HG03103 (cell line): ENCODE measurements around the gene FAM200A.
"Not testable (repeated sequence)": the region's sequence is repeated elsewhere in the genome, so short reads cannot be mapped to it uniquely, and the experiment has no call there.

ENCODE experiments used
- ATAC-seq: cut with Tn5 transposase; IDR thresholded peaks from one replicate; pipeline ENCODE4 v1.9.1; 2021; ENCODE audit warnings: low read depth; ENCODE audit not compliant: unreplicated experiment

Gene FAM200A

DNA sequence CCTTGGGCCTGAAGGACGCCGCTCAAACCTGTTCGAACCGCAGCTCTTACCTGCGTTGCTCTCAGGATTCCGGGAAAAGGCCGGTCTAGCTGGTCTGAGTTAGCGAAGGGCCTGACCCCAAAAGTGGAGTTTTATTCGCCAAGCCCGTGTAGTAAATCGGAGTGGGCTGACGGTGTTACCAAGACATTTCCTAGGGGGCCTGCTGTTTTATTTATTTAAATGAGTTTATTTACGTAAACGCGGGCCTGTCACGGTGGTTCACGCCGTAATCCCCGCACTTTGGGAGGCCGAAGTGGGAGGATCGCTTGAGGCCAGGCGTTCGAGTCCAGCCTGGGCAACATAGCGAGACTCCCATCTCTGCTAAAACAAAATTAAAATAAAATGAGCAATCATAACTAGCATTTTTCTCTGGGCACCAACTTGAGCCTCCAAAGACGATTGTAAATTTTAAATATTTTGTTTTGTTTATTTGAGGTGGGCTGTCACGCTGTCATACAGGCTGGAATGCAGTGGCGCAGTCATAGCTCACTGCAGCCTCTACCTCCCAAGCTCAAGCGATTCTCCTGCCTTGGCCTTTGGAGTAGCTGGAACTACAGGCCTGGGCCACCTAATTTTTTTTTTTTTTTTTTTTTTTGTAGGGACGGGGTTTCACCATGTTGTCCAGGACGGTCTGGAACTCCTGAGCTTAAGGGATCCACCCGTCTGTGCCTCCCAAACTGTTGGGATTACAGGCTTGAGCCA, 7.4 kb upstream of the FAM200A start:
- peak; percentile 5 for ATAC-seq

DNA sequence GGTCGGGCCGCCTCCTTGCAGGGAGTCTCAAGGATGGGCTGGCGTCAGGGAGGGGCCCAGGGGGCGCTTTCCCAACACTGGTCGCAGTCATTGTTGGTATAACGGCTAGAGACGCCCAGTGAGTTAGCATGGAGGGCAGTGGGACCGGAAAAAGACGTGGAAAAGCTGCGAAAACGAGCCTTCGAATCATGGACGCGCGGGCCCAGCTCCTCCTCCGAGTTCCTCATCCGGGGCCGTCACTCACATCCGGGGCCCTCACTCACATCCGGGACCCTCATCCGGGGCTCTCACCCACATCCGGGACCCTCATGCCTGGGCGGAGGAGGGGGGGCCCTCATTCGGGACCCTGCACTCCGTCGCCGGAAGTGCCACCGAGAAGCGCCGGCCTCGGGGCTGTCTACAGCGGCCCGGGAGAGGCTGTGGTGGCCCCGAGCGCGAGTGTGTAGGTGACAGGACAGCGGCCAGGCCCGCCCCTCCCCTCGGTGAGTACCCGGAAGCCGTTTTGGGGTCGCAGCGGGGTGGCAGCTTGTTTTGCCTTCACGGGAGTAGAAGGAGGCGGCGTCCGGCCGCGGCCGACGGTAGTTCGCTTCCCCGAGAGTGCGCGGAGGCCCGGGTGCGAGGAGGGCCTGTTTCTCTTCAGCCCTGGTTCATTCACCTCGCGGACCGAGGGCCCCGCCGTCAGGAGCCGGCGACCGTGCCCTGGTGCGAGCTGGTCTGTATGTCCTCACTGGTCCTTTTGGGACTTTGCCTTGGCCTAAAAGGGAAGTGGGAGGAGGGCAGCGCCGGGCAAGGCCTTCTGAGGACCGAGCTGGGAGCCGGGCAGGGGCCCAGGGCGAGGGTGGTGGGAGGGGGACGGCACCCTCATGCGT, 6.6 kb upstream of the FAM200A start, which contains the start of gene ZNF655:
TSS of gene ZNF655 (plus strand) at position 337 of the 869 bp plus-strand sequence. CDS start 1,918 bp downstream, outside the sequence.
- peak; percentile 66 for ATAC-seq

DNA sequence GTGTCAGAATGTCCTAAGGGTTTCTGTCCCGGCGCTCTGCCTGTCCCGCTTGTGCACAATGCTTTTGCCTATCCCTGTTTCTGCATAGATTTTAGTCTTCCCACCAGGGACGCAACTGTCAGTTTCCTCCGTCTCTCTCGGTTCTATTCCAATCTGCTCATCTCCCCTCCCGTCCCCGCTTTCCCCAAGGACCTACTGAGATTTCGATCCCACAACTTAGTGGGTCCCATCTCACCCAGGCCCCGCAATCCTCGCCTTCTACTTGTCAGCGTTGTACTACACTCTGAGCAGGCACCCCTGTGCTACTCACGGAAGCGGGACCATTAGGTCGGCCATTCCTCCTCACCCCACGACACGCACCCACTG, 6.0 kb upstream of the FAM200A start:
- peak; percentile 40 for ATAC-seq

DNA sequence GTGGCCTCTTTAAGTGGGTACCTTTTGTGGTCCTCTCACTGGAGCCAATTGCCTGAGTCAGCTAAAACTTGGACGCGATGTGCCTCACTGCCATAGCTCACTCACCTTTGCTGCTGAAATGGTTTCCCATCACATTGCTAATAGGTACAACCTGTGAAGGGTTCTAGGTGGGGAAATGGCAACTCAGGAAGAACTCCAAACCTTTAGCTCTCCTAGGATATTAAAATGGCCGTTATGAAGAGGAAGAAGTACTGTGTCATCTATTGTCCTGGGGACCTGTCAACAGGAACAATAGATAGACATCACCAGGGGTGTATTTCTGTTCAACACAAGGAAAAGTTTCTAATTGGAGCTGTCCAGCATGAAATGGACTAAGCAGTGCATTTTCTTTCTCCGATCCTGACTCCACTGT, 5.3 kb upstream of the FAM200A start:
- no peak for ATAC-seq

DNA sequence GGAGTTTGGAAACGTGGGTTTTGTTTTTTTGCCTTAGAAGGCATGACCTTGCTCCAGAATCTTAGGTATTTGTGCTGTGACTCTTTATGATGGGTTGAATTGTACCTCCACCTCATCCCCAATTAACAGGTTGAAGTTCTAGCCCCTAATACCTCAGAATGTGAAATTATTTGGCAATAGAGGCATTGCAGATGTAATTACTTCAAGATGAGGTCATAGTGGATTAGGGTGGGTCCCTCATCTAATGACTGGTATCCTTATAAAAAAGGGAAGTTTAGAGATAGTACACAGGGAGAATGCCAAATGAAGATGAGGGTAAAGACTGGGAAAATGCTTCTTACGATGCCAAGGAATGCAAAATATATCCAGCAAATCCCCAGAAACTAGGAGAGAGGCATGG, 3.0 kb upstream of the FAM200A start:
- ATAC-seq, result no peak

DNA sequence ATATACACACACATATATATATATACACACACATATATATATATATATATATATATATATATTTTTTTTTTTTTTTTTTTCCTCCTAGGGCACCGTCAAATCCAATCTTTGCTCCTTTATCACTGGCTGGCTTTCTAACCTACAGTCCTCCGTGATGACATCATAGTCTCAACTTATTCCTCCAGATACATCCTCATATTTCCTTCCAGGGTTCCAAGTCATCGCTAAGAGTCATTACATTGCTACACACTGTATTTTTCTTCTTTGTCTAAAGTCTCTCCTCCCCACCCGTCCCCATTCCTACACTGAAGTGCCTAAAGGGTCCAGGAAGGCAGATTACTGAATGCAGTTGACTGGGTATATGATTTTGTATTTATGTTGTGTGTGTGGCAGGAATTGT, 1.1 kb upstream of the FAM200A start:
- ATAC-seq, result no peak

DNA sequence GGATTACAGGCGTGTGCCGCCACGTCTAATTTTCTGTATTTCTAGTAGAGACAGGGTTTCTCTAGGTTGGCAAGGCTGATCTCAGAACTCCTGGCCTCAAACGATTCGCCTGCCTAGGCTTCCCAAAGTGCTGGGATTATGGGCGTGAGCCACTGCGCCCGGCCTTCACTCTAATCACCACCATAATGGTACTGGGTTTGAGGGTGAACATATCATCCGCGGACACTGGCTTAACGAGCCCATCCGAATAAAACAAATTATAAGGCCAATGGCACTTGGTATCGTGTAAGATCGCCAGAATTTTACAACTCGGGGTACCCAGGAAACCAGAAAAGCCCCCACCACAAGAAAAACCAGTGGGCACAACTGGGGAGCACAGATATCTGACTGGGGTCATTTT, 580 bp downstream of the FAM200A start:
- no peak for ATAC-seq

DNA sequence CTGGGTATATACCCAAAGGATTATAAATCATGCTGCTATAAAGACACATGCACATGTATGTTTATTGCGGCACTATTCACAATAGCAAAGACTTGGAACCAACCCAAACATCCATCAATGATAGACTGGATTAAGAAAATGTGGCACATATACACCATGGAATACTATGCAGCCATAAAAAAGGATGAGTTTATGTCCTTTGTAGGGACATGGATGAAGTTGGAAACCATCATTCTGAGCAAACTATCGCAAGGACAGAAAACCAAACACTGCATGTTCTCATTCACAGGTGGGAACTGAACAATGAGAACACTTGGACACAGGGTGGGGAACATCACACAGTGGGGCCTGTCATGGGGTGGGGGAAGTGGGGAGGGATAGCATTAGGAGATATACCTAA, 2.4 kb downstream of the FAM200A start:
- ATAC-seq, result not testable (repeated sequence)

DNA sequence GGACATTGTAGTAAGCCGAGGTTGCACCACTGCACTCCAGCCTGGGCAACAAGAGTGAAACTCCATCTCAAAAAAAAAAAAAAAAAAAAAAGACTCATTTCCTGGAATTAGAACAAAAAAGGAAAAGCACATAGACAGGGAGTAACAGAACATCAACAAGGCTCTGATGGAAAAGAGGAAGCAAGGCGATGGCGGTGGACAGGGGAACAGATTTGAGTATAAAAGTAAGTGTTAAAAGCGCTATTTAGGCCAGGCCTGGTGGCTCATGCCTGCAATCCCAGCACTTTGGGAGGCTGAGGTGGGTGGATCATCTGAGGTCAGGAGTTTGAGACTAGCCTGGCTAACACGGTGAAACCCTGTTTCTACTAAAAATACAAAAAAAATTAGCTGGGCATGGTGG, 6.6 kb downstream of the FAM200A start:
- ATAC-seq, result not testable (repeated sequence)

DNA sequence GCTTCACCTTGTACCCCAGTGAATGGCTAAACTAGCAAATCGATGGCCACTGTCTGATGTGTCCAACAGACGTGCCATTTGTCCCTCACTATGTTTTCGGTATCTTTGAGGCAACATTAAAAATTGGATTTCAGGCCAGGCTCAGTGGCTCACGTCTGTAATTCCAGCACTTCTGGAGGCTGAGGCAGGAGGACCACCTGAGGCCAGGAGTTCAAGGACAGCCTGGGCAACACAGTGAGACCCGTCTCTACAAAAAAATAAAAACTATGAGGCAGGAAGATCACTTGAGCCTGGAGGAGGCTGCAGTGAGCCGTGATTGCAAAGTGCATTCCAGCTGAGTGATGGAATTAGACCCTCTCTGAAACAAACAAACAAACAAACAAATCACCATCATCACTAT, 8.0 kb downstream of the FAM200A start:
- no peak for ATAC-seq

DNA sequence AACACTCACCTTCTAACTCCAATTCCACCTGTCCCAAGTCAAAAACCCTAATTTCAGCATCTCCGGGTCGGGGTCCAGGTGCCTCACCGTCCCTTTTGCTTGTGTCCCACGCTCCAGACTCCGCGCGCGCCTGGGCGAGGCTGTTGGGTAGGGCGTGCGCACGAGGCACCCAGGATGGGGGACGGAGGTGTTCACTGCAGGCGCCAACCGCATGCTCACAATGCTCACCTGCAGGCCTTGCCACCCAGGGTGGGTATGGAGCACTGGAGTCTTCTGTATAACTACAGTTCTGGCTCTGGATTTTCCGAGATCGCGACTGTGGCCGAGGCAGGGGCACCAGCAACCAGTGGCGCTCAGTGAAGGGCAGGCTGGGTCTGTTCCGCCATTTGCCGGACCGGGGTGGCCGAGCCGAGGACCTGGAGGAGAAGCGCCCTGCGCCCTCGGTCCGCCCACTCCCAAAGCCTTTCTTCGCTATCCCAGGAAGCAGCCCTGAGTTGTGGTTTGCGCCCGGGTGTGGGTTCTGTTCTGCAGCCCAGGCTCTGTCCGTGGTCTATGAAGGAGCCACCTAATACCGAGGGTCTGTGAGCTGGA, 8.7 kb downstream of the FAM200A start:
- no peak for ATAC-seq

DNA sequence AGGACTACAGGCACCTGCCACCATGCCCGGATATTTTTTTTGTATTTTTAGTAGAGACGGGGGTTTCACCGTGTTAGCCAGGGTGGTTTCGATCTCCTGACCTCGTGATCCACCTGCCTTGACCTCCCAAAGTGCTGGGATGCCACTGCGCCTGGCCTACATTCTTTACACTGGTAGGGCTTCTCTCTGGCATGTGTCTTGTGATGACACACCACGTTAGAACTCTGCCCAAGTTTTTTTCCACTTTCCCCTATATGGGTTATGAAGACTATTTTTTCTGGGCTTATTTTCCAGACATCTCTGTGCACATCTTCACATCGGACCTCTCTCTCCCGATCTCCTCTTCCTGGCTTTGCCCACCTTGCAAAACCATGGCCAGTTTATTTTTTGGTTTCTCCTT, 10.7 kb downstream of the FAM200A start:
- ATAC-seq, result no peak

DNA sequence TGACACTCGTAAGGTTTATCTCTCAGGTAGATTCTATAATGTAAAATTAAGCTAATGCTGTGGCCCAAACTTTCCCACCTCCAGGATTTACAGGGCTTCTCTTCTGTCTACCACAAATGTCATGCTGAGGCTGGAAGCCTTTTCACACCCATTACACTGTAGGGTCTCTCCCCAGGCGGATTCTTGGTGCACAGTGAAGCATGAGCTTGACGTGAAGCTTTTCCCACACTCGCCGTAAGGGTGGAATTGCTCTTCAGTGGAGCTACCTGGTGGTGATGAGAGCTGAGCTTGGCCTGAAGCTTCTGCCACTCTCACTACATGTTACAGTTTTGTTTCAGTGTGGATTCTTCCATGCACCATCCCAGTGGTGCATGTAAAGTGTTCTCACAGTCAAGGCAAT, 11.4 kb downstream of the FAM200A start:
- ATAC-seq, result no peak

DNA sequence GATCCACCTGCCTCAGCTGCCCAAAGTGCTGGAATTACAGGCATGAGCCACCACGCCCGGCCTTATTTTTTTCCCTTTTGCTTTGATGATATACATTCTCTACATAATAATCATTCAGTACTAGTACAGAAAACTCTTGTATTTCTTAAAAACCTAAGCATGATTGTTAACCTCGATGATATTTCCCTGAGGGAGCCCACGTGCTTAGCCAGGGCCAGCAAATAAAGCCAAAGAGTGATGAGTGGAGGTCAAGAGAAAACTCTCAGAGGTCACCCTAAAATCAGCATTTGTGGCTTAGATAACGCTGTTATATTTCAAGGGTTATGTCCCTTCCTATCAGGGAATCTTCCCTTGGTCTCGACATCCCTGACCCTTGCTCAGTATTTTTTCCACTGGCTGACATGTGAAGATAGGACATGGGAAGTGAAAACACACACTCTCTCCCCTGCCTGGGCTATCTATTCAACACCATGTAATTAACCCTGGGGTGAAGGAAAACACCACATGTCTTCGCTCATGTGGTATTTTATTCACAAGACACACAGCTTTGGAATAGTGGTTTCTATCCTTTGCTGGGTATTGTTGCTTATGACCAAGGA, 12.6 kb downstream of the FAM200A start:
- no peak for ATAC-seq

DNA sequence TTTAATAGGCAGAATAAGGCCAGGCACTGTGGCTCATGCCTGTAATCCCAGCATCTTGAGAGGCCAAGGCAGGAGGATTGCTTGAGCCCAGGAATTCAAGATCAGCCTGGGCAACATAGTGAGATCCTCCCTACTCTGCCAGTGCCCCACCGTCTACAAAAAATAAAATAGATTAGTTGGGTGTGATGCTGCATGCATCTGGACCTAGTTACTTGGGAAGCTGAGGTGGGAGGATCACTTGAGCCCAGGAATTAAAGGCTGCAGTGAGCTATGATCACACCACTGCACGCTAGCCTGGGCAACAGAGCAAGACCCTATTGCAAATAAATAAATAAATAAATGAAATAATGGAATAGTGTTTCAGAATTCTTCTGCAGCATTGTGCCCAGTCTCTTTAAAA, 16.2 kb downstream of the FAM200A start:
- no peak for ATAC-seq

DNA sequence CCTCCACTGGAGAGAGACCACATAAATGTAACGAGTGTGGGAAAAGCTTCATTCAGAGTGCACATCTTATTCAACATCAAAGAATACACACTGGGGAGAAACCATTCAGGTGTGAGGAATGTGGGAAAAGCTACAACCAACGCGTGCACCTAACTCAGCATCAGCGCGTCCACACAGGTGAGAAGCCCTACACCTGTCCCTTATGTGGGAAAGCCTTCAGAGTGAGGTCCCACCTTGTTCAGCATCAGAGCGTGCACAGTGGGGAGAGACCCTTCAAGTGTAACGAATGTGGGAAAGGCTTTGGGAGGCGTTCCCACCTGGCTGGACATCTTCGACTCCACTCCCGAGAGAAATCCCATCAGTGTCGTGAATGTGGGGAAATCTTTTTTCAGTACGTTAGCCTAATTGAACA, 20.6 kb downstream of the FAM200A start:
- no peak for ATAC-seq

DNA sequence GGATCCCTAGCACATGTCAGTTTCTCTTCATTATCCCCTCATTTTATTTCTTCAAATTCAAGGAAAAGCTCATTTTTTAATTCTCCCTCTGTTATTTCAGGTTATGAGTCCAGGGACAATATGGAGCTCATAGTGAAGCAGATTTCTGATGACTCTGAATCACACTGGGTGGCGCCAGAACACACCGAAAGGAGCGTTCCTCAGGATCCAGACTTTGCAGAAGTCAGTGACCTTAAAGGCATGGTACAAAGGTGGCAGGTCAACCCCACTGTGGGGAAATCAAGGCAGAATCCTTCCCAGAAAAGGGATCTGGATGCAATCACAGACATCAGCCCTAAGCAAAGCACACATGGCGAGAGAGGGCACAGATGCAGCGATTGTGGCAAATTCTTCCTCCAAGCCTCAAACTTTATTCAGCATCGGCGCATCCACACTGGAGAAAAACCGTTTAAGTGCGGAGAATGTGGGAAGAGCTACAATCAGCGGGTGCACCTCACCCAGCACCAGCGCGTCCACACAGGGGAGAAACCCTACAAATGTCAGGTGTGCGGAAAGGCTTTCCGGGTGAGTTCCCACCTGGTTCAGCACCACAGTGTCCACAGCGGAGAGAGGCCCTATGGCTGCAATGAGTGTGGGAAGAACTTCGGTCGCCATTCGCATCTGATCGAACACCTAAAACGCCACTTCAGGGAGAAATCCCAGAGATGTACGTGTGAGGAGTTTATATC, 26.0 kb downstream of the FAM200A start:
- no peak for ATAC-seq

DNA sequence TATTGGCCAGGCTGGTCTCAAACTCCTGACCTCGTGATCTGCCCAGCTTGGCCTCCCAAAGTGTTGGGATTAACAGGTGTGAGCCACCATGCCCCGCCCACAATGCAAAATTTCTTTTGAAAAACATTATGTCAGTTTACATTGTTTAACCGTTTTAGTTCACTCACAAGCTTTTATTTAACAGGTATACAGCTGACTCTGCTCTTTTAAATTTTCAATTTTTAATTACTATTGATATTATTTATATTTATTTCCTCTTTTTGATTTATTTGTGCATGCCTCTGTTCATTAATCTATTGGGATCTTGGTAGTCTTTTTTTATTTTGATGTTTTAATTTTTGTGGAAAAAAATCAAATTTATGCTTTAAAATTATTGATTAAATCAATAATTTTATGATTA, 30.5 kb downstream of the FAM200A start:
- ATAC-seq, result no peak

DNA sequence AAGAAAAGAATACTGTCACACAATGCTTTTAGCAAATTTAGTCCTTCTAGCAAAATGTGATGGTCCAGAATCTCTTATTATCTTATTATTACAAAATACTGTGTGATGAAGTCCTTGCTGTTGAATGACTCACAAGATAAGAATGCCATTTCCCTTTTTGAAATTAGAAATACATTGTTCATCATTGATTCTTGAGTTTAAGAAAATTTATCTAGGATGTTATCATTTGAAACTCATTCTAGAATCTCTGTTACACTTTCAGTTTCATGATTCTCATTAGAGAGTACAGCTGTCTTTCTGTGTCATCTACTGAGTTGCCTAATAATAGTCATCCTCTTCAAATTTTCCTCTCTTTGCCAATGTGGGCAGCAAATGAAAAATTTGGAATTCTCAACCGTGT, 37.9 kb downstream of the FAM200A start:
- ATAC-seq, result no peak

DNA sequence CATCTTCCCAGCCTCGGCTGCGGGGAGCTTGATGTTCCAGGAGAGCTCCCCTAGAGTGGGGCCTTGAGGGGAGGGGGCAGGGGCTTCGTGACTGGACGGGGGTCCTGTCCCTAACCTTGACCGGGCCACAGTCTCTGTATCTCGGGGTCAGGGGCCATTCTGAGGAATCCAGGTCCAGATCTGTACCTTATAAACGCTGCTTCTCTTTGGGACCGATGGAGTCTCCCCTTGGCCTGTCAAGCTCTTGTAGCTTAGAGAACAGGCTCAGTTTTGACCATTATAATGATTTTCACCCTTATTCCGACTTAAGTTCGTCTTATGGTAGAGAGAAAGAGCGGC, 46.6 kb downstream of the FAM200A start:
- ATAC-seq, result no peak
